Measurements from ENCODE around the gene UBE2D2. TPM values are rescaled to one million over a fixed set of nuclear protein-coding genes. Genes with fewer than 3 reads are reported as not detected.
"Not testable (repeated sequence)": the region's sequence is repeated elsewhere in the genome, so short reads cannot be mapped to it uniquely, and the experiment has no call there.

UBE2D2 gene
- total RNA-seq: 100 to 1,000 TPM; 223 to 236 TPM
- polyA plus RNA-seq: 100 to 1,000 TPM; 356 to 403 (median 359) TPM
- total RNA-seq: 92.5 to 140 (median 134) reads per million in 6 experiments

DNA sequence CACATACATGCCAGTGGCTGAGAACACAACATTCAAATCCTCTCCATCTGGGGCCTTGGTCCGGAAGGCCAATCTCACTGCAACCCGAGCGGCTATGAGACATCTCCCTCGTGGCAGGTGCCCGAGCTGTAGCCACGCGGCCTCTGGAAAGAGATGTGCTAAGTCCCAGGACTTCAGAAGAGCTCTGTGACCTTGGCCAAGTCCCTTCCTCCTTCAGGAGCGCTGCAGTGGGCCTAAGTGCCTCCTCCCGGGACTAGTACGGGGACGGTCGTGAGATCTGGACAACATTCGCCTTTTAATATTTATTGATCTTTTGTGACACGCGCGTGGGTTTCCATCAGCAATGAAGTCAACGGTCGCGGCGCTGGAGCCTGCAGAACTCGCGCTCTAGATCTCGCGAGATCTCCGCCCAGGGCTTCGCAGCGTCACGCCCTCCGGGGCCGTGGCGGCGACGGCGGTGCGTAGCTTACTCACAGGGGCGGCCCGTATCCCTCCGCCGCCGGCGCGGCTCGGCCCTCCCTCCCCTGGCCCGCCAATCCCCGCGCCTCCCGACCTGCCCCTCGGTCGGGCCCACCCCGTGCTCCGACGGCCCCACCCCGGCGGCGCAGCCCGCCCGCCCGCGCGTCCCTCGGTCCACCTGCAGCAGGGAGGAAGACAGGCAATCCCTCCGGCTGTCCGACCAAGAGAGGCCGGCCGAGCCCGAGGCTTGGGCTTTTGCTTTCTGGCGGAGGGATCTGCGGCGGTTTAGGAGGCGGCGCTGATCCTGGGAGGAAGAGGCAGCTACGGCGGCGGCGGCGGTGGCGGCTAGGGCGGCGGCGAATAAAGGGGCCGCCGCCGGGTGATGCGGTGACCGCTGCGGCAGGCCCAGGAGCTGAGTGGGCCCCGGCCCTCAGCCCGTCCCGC, at the start of gene UBE2D2:
UBE2D2 (plus strand) TSS at position 588 of the 903 bp plus-strand sequence. CDS start 453 bp downstream, outside the sequence.
- no peaks in the 10 kb centered on the region for H3K27me3 Mint-ChIP-seq
- H3K27ac Mint-ChIP-seq: peak within 1 kb of the TSS; percentile 93 to 99 (median 96)
- H3K36me3 Mint-ChIP-seq: peaks cover 0 to 10% (median 6%) of the 10 kb centered on the region in 3 donors
- ATAC-seq: peak; percentile 74 to 82
- DNase-seq: peak; percentile 95 to 98 (median 98)
- no peaks in the 10 kb centered on the region for H3K9me3 Mint-ChIP-seq
- POLR2A ChIA-PET: interaction anchor here (0.6 to 10.1 kb wide), 22 partner anchors 9 to 1096 kb away, joined by 3 to 224 read pairs (median 6); partner anchors contain the start of genes CXXC5, EGR1, MATR3 and PAIP2
- peak within 1 kb of the TSS; percentile 92 to 100 (median 99) for H3K4me3 Mint-ChIP-seq
- peaks cover 10 to 45% (median 33%) of the 10 kb centered on the region in 4 donors for H3K4me1 Mint-ChIP-seq

DNA sequence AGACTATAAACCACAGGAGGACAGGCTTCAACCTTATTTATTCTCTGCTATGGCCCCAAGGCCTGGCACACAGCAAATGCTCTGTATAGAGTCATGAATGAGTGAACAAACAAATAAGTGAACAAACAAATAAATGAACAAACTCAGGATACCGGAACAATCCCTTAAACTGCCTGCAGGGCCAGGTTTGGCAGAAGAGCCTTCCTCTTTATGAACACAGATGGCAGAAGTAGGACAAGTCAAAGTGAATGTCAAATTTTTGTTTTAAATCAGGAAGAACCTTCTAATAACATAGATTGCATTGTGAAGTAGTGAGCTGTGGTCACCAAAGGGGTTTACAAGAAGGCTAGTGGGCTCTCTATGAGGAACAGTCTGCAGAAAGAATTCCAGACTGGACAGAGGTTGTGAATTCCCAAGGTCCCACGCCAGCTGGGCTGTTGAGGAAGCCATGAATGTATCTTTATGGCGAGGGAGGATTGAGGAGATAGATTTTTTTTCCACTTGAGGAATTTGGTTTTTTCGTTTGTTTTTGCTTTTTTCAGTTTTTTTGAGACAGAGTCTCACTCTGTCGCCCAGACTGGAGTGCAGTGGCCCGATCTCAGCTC, 48.3 kb upstream of the UBE2D2 start:
- POLR2A ChIA-PET: interaction anchor here (1.1 to 5.0 kb wide), 5 partner anchors 31 to 109 kb away, joined by 3 to 50 read pairs (median 11); partner anchors contain the start of genes DNAJC18, SPATA24 and STING1

DNA sequence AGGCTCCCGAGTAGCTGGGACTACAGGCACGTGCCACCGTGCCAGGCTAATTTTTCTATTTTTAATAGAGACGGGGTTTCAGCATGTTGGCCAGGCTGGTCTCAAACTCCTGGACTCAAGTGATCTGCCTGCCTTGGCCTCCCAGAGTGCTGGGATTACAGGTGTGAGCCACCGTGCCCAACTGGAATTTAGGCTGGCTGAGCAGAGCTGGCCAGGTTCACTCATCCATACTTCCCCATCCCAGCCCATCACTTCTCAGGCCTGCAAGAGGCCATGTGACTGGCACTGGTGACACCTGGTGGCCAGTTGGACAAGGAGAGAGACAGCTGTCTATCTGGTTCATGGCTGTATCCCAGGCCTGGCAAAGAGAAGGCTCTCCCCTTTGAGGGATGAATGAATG, 47.7 kb upstream of the UBE2D2 start:
- peak; percentile 64 to 65 for ATAC-seq
- Mint-ChIP-seq H3K4me1 (peaks cover 26 to 55% (median 46%) of the 10 kb centered on the region in 4 donors), H3K4me3 (peak overlapping the region in 1 of 10 donors; percentile 52), H3K27ac (peak overlapping the region in 6 of 10 donors; percentile 0 to 81 (median 63))
- H3K9me3 Mint-ChIP-seq, H3K36me3 Mint-ChIP-seq, H3K27me3 Mint-ChIP-seq: not testable (repeated sequence)
- peak; percentile 62 to 91 (median 71) for DNase-seq
- POLR2A ChIA-PET: interaction anchor here (1.1 to 5.0 kb wide), 4 partner anchors 32 to 109 kb away, joined by 3 to 50 read pairs (median 15); partner anchors contain the start of genes DNAJC18, SPATA24 and STING1

More for the DNA sequence above, 48.3 kb upstream of the UBE2D2 start:
- ATAC-seq (no peak), DNase-seq (no peak)
- H3K9me3 Mint-ChIP-seq: no peaks in the 10 kb centered on the region
- peak overlapping the region in 3 of 10 donors; percentile 38 to 70 (median 70) for H3K4me3 Mint-ChIP-seq
- H3K4me1 Mint-ChIP-seq: peaks cover 26 to 50% (median 41%) of the 10 kb centered on the region in 4 donors
- no peaks in the 10 kb centered on the region for H3K36me3 Mint-ChIP-seq
- H3K27me3 Mint-ChIP-seq: no peaks in the 10 kb centered on the region
- peak overlapping the region in 8 of 10 donors; percentile 25 to 89 (median 66) for H3K27ac Mint-ChIP-seq

DNA sequence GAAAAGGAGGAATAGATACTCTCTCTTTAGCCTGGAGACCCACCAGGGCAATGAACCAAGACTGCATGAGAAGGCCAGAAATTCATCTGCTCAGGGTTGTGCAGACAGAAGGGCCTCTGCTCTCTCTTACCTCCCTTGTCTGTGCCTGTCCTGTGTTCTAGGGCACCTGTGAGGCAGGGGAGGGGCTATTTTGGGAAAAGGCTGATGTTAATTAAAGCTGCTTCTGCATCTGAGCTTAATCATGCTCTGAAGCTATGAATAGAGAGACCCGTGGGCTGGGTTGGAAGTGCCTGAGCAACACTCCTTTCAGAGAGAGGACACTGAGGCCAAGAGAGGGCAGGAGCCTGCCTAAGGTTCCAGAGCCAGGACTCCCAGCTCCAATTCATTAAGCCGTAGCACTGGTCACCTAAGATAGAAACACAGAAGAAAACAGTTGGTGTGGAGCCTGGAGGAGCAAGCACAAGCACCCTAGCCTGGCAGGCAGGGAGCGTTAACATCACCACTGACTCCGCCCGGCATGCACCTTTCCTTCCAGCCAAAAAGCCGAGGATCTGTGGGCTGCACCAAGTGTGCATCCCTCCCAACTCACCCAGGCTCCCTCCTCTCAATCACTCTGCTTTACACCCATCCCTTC, 47.2 kb upstream of the UBE2D2 start:
- Mint-ChIP-seq H3K4me1 (peaks cover 31 to 60% (median 51%) of the 10 kb centered on the region in 4 donors), H3K36me3 (no peaks in the 10 kb centered on the region), H3K9me3 (no peaks in the 10 kb centered on the region), H3K4me3 (peak overlapping the region in 1 of 10 donors; percentile 52), H3K27me3 (no peaks in the 10 kb centered on the region), H3K27ac (peak overlapping the region in 5 of 10 donors; percentile 0 to 81 (median 76))
- ATAC-seq: no peak
- POLR2A ChIA-PET: interaction anchor here (0.6 to 5.0 kb wide), 4 partner anchors 32 to 111 kb away, joined by 3 to 50 read pairs (median 12); partner anchors contain the start of genes SPATA24 and STING1
- no peak for DNase-seq

DNA sequence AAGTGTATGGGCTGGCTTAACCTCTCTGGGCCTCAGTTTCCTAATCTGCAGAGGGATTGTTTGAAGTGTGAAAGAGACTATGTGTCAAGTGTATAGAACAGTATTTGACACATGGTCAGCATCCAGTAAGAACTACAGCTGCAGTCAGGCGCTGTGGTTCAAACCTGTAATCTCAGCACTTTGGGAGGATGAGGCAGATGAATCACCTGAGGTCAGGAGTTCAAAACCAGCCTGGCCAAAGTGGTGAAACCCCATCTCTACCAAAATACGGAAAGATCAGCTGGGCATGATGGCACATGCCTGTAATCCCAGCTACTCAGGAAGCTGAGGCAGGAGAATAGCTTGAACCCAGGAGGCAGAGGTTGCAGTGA, 46.7 kb upstream of the UBE2D2 start:
- no peak for ATAC-seq
- no peak overlapping the region for H3K4me3 Mint-ChIP-seq

DNA sequence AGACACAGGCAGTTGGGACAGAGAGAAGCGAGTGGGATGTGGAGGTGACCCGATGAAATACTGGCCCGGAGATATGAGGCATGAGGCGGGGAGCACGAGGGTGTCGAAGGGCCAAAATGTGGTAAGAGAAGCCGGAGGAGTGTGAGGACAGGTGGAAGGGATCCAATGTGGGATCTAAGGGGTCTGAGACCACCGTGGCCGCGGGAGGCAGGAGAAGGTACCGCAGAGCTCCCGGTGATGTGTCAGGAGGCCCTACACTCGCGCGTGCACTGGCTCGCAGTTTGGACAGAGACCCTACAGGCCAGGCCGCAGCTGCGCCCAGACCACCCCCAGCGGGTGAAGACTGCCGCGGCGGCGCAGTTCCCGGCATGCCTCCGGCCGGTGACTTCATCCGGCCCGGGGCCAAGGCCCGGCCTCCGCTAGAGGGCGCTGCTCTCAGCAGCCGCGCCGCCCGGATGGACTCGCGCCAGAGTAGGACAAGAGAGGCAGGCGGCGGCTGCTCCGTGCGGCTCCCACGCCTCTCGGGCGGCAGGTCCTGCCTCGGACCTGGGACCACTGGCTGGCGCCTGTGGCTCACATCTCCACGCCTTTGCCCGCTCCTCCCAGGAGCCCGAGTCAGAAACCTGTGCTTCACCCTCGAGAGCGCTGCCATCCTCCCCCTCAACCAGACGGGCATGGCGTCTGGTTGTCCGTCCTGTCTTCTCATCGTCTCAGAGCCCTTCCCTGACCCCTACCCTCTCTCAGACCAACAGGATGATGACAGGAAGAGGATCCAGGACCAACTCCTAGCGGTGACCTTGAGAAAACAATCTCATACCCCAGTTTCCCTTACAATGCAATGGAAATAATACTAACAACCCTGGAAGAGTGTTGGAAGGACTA, 43.2 kb upstream of the UBE2D2 start:
- peaks cover 0 to 1% (median 0%) of the 10 kb centered on the region in 5 donors for H3K27me3 Mint-ChIP-seq
- H3K36me3 Mint-ChIP-seq: no peaks in the 10 kb centered on the region
- H3K9me3 Mint-ChIP-seq: no peaks in the 10 kb centered on the region
- ATAC-seq (peak; percentile 94), DNase-seq (peak; percentile 73 to 93 (median 89))
- peak overlapping the region; percentile 85 to 96 (median 89) for H3K4me3 Mint-ChIP-seq
- POLR2A ChIA-PET: interaction anchor here (0.6 to 1.9 kb wide), 8 partner anchors 36 to 157 kb away, joined by 3 to 8 read pairs (median 4); partner anchors contain the start of genes STING1 and UBE2D2
- peaks cover 12 to 32% (median 23%) of the 10 kb centered on the region in 4 donors for H3K4me1 Mint-ChIP-seq
- peak overlapping the region; percentile 85 to 98 (median 95) for H3K27ac Mint-ChIP-seq

More for the DNA sequence above, 46.7 kb upstream of the UBE2D2 start:
- no peak for DNase-seq
- peaks cover 31 to 62% (median 51%) of the 10 kb centered on the region in 4 donors for H3K4me1 Mint-ChIP-seq
- peaks cover 0 to under 1% (median 0%) of the 10 kb centered on the region in 5 donors for H3K27me3 Mint-ChIP-seq
- H3K27ac Mint-ChIP-seq: peak overlapping the region in 1 of 10 donors; percentile 76
- POLR2A ChIA-PET: interaction anchor here (0.6 to 5.0 kb wide), 3 partner anchors 63 to 111 kb away, joined by 4 to 50 read pairs (median 7); no protein-coding TSS in a partner anchor
- H3K36me3 Mint-ChIP-seq: no peaks in the 10 kb centered on the region
- no peaks in the 10 kb centered on the region for H3K9me3 Mint-ChIP-seq

DNA sequence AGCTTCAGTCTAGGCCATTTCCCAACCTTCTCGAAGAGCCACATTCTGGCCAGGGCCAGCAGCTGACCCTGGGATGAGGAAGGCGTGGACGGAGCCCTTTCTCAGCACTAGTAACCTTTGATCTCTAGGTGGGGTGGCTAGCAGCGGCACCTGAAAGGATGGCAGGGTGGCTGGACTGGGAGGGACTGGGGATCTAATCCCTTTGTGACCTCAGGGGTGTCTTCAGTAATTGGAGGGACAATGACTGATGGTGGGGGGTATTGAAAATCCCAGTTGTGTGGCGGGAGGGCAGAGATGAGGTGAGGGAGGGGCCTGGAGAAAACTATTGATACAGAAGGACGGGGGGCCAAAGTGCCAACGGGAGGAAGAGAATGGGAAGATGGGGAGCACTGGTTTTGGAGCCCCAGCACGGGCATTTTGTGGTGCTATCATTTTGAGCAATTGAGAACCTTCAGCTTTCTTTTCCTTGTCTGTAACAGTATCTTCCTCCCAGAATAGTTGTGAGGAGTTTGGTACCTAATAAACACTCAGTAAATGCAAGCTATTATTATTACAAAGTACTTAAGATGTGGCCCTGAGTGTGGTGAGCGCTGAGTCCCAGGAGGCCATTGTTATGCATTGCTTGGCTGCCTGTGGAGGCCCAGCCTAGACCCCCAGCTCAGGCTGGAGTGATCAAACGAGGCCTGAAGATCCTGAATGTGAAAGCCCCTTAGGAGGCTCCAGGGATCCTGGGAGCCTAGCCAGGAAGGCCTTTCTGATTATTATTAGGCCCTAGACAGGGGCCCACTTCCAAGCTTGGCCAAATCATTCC, 37.3 kb upstream of the UBE2D2 start:
- Mint-ChIP-seq H3K27ac (peak overlapping the region in 1 of 10 donors; percentile 5), H3K4me1 (peaks cover 1 to 14% (median 3%) of the 10 kb centered on the region in 4 donors), H3K36me3 (no peaks in the 10 kb centered on the region), H3K9me3 (no peaks in the 10 kb centered on the region), H3K4me3 (no peak overlapping the region), H3K27me3 (peaks cover 0 to 1% (median 0%) of the 10 kb centered on the region in 5 donors)
- POLR2A ChIA-PET: no interaction called here
- no peak for DNase-seq
- ATAC-seq: no peak

DNA sequence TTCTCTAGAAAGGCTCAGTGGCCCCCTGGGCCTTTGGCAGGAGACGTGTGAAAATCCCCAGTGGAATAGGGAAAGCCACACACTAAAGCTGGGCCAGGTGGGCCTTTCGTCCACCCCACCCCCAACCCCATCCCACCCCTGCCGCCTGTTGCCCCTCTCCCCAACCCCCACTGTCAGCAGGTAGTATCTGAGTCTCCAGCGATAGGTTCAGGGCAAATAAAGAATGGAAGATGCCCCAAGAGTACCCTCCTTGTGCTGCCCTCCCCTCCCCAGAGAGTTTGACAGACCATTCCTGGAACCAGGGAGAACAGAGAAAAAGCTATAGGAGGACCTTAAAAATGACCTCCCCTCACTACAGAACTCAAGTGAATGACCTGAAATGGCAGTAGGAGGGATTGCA, 36.7 kb upstream of the UBE2D2 start:
- peaks cover 0 to under 1% (median 0%) of the 10 kb centered on the region in 5 donors for H3K27me3 Mint-ChIP-seq
- ATAC-seq (no peak), DNase-seq (no peak)
- H3K4me1 Mint-ChIP-seq: peaks cover 0 to 12% (median 0%) of the 10 kb centered on the region in 4 donors
- H3K27ac Mint-ChIP-seq: no peak overlapping the region
- no peak overlapping the region for H3K4me3 Mint-ChIP-seq
- POLR2A ChIA-PET: no interaction called here
- no peaks in the 10 kb centered on the region for H3K36me3 Mint-ChIP-seq
- H3K9me3 Mint-ChIP-seq: no peaks in the 10 kb centered on the region

DNA sequence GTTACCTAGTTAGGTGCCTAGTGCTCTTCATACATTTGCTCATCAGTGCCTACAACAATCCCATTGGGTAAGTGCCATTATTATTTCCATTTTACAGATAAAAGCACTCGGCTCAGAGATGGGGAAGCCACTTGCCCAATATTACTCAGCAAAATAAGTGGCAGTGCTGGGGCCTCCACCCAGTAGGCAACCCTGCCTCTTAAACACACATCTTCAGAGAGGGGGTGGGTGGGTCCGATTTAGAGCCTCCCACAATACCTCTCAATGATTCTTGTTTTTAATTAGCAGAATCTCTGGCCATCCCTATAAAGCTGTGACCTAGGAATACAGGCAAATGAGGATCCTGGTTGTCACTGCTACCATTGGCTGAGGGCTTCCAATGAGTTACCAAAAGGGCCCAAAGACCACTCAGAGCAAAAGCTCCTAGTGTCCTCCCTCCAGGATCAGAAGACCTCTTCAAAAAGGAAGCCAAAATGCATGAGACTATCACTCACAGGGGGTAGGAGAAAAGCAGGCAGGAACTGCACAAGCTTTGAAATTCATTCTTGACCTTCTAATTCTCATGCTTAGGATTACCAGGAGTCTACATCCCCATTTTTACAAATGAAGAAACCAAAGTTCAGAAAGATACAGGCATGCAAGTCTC, 36.1 kb upstream of the UBE2D2 start:
- H3K27ac Mint-ChIP-seq: no peak overlapping the region

DNA sequence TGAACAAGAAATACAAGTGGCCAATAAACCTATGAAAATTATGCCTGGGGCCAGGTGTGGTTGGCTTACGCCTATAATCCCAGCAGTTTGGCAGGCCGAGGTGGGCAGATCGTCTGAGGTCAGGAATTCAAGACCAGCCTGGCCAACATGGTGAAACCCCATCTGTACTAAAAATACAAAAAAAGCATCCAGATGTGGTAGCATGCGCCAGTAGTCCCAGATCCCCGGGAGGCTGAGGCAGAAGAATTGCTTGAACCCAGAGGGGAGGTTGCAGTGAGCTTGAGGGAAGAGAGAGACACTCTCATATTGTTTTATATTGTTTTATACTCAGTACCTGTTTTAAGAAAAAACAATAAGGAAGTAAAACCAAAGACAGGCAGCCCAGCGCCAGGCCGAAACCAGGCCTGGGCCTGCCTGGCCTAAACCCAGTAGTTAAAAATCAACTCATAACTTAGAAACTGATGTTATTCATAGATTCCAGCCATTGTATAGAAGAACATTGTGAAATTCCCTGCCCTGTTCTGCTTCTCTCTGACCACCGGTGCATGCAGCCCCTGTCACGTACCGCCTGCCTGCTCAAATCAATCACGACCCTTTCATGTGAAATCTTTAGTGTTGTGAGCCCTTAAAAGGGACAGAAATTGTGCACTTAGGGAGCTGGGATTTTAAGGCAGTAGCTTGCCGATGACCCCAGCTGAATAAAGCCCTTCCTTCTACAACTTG, 35.4 kb upstream of the UBE2D2 start:
- POLR2A ChIA-PET, H3K9me3 Mint-ChIP-seq, H3K4me3 Mint-ChIP-seq, ATAC-seq, H3K27me3 Mint-ChIP-seq, DNase-seq, H3K36me3 Mint-ChIP-seq: not testable (repeated sequence)
- peak overlapping the region in 2 of 10 donors; percentile 38 to 69 for H3K27ac Mint-ChIP-seq
- H3K4me1 Mint-ChIP-seq: peaks cover 0 to 12% (median 0%) of the 10 kb centered on the region in 4 donors

More for the DNA sequence above, 36.1 kb upstream of the UBE2D2 start:
- Mint-ChIP-seq H3K4me3 (no peak overlapping the region), H3K36me3 (no peaks in the 10 kb centered on the region), H3K4me1 (peaks cover 0 to 12% (median 0%) of the 10 kb centered on the region in 4 donors), H3K9me3 (no peaks in the 10 kb centered on the region), H3K27me3 (no peaks in the 10 kb centered on the region)
- POLR2A ChIA-PET: no interaction called here
- ATAC-seq (no peak), DNase-seq (no peak)
